Left cardiac atrium (tissue), 4 donors: ENCODE measurements around the gene AOPEP. TPM values are rescaled to one million over a fixed set of nuclear protein-coding genes. Genes with fewer than 3 reads are reported as not detected.
A peak's percentile ranks its signal among the peaks of the same experiment; 100 is the strongest.

Source experiments
- ATAC-seq, 2 donors: fragments of 200-7000 bp; cut with Tn5 transposase; one replicate each; pipeline ENCODE4 v1.9.1; 2020; ENCODE audit warnings: mild to moderate bottlenecking in 2 of 2, moderate library complexity in 2 of 2
- DNase-seq: peaks from one replicate; pipeline ENCODE4 v3.0.0-alpha.2; 2020
- intact Hi-C, 2 donors: fragments of 100-400 bp; cut with DNase I; formaldehyde crosslinking; loops; one replicate each; pipeline versions ENCODE4 v1.14.1 to v1.15.1; 2022 to 2023
- total RNA-seq, 2 donors: library from RNA; stranded (reverse); fragmentation: NEBNext Ultra II Directional; extraction: Animal tissue kit (Norgen Biotek cat#: 25700); gene quantifications; one replicate each; pipeline ENCODE4 v1.2.1, GENCODE V29; 2021
- donor health status: DM: no; HTN: yes; CAD: no.
- donor health status: DM: no; HTN: yes; CAD: no; lungs with severe emphysema.
- donor health status: DM: yes; HTN: yes; CAD: no.
- donor health status: Dilated cardiomyopathy.

AOPEP gene
- total RNA-seq, 2 donors from 2014 or later, result 128 to 132 TPM

- ATAC-seq (no peak), DNase-seq (no peak)
- intact Hi-C loops, result no loop called here
Observed at GRCh38 chr9:94706922-94707321, 19.6 kb upstream of the AOPEP start.

GRCh38 chr9:94713436-94714215 lies 12.9 kb upstream of the AOPEP start:
- no peak for ATAC-seq
- no peak for DNase-seq
- intact Hi-C loops, result no loop called here

- intact Hi-C loops, result no loop called here
- DNase-seq (no peak), ATAC-seq (no peak)
Observed at GRCh38 chr9:94714494-94714893, 12.0 kb upstream of the AOPEP start.

- no peak for DNase-seq
- no peak for ATAC-seq
- intact Hi-C loops, result no loop called here
Observed at GRCh38 chr9:94717761-94718160, 8.7 kb upstream of the AOPEP start.

- ATAC-seq (no peak), DNase-seq (no peak)
- intact Hi-C loops, result no loop called here
Observed at GRCh38 chr9:94718936-94719335, 7.6 kb upstream of the AOPEP start.

GRCh38 chr9:94719878-94720277 lies 6.6 kb upstream of the AOPEP start:
- no peak for ATAC-seq
- intact Hi-C loops, result no loop called here
- no peak for DNase-seq

- intact Hi-C loops, result no loop called here
- ATAC-seq (no peak), DNase-seq (no peak)
Observed at GRCh38 chr9:94720846-94721549, 5.5 kb upstream of the AOPEP start.

GRCh38 chr9:94721754-94722153 lies 4.7 kb upstream of the AOPEP start:
- intact Hi-C loops, result no loop called here
- ATAC-seq (no peak), DNase-seq (no peak)

- ATAC-seq (no peak), DNase-seq (no peak)
- intact Hi-C loops, result no loop called here
Observed at GRCh38 chr9:94725293-94725692, 1.2 kb upstream of the AOPEP start.

GRCh38 chr9:94728719-94729118 lies 2.2 kb downstream of the AOPEP start:
- DNase-seq, result no peak
- intact Hi-C loops, result no loop called here
- ATAC-seq, result no peak

GRCh38 chr9:94729199-94729598 lies 2.7 kb downstream of the AOPEP start:
- intact Hi-C loops, result no loop called here
- no peak for DNase-seq
- no peak for ATAC-seq

GRCh38 chr9:94734054-94734754 lies 7.7 kb downstream of the AOPEP start:
- peak; percentile 47 to 53 for ATAC-seq
- intact Hi-C loops, result no loop called here
- DNase-seq, result no peak

GRCh38 chr9:94736759-94737158 lies 10.3 kb downstream of the AOPEP start:
- no peak for DNase-seq
- intact Hi-C loops, result no loop called here
- no peak for ATAC-seq

GRCh38 chr9:94740145-94740840 lies 13.8 kb downstream of the AOPEP start:
- ATAC-seq (no peak), DNase-seq (no peak)
- intact Hi-C loops, result no loop called here

GRCh38 chr9:94741866-94742265 lies 15.4 kb downstream of the AOPEP start:
- no peak for ATAC-seq

GRCh38 chr9:94743035-94743954 lies 16.8 kb downstream of the AOPEP start:
- intact Hi-C loops, result no loop called here
- peak; percentile 41 to 68 for ATAC-seq
- DNase-seq, result no peak

More at GRCh38 chr9:94741866-94742265, 15.4 kb downstream of the AOPEP start:
- intact Hi-C loops, result no loop called here
- no peak for DNase-seq

- DNase-seq (no peak), ATAC-seq (no peak)
- intact Hi-C loops, result no loop called here
Observed at GRCh38 chr9:94745806-94746540, 19.5 kb downstream of the AOPEP start.
